ENCODE data around the gene KRR1.
"Not testable (repeated sequence)": the region's sequence is repeated elsewhere in the genome, so short reads cannot be mapped to it uniquely, and the experiment has no call there.

Gene KRR1

DNA sequence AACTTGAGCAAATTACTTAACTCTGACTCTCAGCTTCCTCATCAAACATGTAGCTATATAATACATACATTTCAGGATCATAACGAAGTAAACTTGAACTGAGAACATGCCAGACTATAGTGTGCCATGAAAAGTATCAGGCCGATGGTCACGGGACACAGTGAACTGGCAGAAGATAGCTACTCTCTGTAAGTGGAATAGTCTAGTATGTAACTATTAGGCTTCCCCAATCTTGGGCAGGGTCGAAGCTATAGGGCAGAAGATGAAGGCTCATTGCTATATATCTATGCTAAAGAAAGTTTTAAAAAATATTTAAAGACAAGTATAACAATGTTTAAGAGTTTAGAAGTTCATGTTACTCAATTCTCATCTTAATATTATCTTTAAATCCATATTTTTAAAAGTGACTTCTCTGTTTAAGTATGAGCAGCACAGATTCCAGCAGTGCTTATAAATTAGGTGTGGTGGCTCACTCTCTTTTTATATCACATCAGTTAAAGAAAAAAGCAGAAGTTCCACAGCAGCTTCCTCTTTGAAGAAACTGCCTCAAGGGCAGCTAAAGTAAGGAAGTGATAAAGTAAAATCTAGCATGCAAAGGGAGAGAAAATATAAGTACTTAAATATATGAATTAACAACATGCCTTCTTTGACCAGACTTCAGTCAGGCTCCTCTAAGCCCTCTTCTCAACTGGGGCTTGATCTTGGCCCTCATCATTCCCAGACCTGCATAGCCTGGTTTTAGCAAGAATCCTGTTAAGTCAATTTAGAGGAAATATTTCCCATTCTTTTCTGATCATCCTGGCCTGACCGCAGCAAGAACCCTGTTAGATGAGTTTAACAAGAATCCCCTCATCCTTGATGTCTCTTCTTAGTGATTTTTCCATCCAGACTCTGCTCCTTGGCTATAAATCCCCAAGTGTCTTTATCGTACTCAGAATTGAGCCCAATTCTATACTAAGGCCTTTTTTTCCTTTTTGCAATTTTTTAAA lies 39.2 kb downstream of the KRR1 start:
- no peak for DNase-seq

GRCh38 chr12:75460204-75460603 lies 51.2 kb downstream of the KRR1 start:
- DNase-seq: no peak

GRCh38 chr12:75459755-75460154 lies 51.7 kb downstream of the KRR1 start:
- no peak for DNase-seq

DNA sequence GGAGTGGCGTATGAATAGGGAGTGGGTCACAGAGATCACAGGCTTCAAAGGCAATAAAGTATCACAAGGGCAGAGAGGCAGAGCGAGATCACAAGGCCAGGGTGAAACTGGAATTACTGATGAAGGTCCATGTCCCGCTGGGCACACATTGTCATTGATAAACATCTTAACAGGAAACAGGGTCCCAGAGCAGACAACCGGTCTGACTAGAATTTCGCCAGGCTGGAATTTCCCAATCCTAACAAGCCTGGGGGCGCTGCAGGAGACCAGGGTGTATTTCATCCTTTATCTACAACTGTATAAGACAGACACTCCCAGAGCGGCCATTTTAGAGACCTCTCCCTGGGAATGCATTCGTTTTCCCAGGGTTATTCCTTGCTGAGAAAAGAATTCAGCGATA lies 53.5 kb downstream of the KRR1 start:
- not testable (repeated sequence) for DNase-seq

DNA sequence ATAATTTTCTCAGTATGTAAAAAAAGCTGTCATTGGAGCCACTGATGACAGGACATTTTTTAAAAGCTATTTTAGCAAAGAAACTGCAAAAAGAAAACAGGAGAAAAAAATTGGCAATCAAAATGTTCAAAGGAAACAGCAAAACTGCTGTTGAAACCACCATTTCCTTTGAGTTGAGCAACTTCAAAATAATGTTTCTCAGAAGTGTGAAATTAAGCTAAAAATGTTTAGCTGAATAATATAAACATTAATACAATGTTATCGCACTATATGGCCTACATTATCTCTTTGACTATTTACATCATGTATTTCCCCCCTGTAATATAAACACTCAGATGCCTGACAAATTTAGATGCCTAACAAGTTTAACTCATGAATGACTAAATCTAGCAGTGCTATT lies 54.2 kb downstream of the KRR1 start:
- no peak for DNase-seq

GRCh38 chr12:75455839-75456238 lies 55.6 kb downstream of the KRR1 start:
- DNase-seq: no peak

GRCh38 chr12:75452675-75453330 lies 58.6 kb downstream of the KRR1 start:
- no peak for DNase-seq

- DNase-seq: no peak
Observed at GRCh38 chr12:75447691-75448393, 63.6 kb downstream of the KRR1 start.

DNA sequence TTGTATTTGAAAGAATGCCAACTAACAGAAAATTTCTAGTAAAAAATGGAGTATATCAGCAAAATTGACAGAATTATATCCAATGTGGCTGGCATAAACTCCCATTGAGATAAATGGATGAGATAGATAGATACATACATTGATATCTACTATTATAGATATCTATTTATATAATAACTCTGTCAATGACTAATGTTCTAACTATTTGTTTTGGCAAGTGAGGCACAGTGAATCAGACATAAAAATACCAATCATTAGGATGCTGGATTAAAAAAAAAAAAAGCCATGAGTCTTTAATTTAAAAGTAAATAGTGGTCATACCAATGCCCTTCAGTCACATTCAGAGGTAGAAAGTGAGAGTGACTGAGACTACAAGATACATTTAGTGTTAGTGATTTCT lies 64.6 kb downstream of the KRR1 start:
- no peak for DNase-seq

DNA sequence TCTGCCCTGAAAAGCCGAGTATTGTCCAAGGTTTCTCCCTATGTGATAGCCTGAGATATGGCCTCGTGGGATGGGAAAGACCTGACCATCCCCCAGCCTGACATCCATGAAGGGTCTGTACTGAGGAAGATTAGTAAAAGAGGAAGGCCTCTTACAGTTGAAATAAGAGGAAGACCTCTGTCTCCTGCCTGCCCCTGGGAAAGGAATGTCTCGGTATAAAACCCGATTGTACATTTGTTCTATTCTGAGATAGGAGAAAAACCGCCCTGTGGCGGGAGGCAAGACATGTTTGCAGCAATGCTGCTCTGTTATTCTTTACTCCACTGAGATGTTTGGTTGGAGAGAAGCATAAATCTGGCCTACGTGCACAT lies 66.3 kb downstream of the KRR1 start:
- DNase-seq: not testable (repeated sequence)

DNA sequence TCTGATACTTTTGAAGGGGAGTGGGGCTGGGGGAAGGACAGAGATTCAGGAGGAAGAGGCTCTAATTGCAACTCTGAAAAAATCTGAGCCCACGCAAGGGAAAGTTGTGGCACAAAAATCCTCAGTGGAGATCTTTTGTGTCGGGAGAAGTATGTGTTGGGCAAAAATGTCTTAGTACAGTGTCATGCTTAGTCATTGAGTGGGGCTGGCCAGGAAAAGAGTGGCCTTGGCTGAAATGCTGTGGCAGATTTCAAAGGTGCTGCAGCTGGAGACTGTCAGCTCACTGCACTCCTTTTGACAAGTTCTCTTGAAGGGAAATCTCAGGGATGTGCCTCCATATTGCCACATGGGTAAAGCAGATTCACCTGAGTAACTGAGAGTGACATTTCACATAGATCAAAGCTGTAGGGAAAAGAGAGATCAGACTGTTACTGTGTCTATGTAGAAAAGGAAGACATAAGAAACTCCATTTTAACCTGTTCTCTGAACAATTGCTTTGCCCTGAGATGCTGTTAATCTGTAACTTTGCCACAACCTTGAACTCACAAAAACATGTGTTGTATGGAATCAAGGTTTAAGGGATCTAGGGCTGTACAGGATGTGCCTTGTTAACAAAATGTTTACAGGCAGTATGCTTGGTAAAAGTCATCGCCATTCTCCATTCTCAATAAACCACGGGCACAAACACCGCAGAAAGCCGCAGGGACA lies 66.8 kb downstream of the KRR1 start:
- DNase-seq: no peak

- DNase-seq: no peak
Observed at GRCh38 chr12:75443709-75444108, 67.7 kb downstream of the KRR1 start.

- DNase-seq: not testable (repeated sequence)
Observed at GRCh38 chr12:75442454-75442853, 69.0 kb downstream of the KRR1 start.

GRCh38 chr12:75441687-75442449 lies 69.5 kb downstream of the KRR1 start:
- not testable (repeated sequence) for DNase-seq

All from NCI-H2029 (cell line).